ENCODE data around the gene SH2B2. TPM values are rescaled to one million over a fixed set of nuclear protein-coding genes. Genes with fewer than 3 reads are reported as not detected.

Gene SH2B2
- total and polyA plus RNA-seq, 2 experiments from 2014 or later, result 5.6 to 21.9 TPM

- no peaks in the 10 kb centered on the region for H3F3A ChIP-seq (replicated peaks; ENCODE audit: low read depth)
- peaks cover 19% of the 10 kb centered on the region for H3K4me1 Mint-ChIP-seq
- no peak overlapping the region for H3K27ac ChIP-seq (ENCODE audit: low read depth)
- H3K4me2 ChIP-seq, result no peak overlapping the region
- no peak overlapping the region for H2AFZ ChIP-seq
- H3K27me3 ChIP-seq (ENCODE audit: insufficient read depth), result 0 out of 2 replicates have a peak, but pooled peaks cover 4% of the 10 kb centered on the region
- H3K27ac Mint-ChIP-seq, result no peak overlapping the region
- H3K4me1 ChIP-seq (ENCODE audit: insufficient read depth), result peaks cover 15% of the 10 kb centered on the region; the same call in 1 of the 2 replicates
- no peaks in the 10 kb centered on the region for H3K36me3 Mint-ChIP-seq (ENCODE audit: low read depth)
- DNase-seq (ENCODE audit: low spot score), result no peak
- no peak for TF ChIP-seq CTCF (conservative IDR thresholded peaks at IDR 0.05; ENCODE audit: low read depth in 2 of 2)
- TF ChIP-seq ZNF331 (CRISPR knock-in tag; IDR thresholded peaks at IDR 0.05; ENCODE audit: low read depth), result no peak
- no peak for TF ChIP-seq CREB1 (CRISPR knock-in tag; IDR thresholded peaks at IDR 0.05; ENCODE audit: low read depth)
- no peak for TF ChIP-seq JUNB (IDR thresholded peaks at IDR 0.05; ENCODE audit: unreplicated experiment)
- no peak for TF ChIP-seq ZNF462 (CRISPR knock-in tag; IDR thresholded peaks at IDR 0.05)
- no peak for TF ChIP-seq STAT1 (IDR thresholded peaks at IDR 0.05; ENCODE audit: unreplicated experiment)
- no peak for TF ChIP-seq EZH2phosphoT487 (IDR thresholded peaks at IDR 0.05; ENCODE audit: unreplicated experiment)
- no peak for TF ChIP-seq POLR2AphosphoS5 (IDR thresholded peaks at IDR 0.05; ENCODE audit: low read depth)
- TF ChIP-seq ETS1 (IDR thresholded peaks at IDR 0.05), result no peak
- TF ChIP-seq NANOG (IDR thresholded peaks at IDR 0.05; ENCODE audit: borderline replicate concordance), result no peak
- TF ChIP-seq ZNF114 (CRISPR knock-in tag; IDR thresholded peaks at IDR 0.05), result no peak
- no peak for TF ChIP-seq REST (IDR thresholded peaks at IDR 0.05; ENCODE audit: unreplicated experiment)
- no peak for TF ChIP-seq EZH2 (IDR thresholded peaks at IDR 0.05; ENCODE audit: low read depth, unreplicated experiment)
- H3K79me2 ChIP-seq (replicated peaks; ENCODE audit: insufficient read depth), result no peaks in the 10 kb centered on the region
- ATAC-seq, result no peak
- H3K36me3 ChIP-seq (ENCODE audit: insufficient read depth), result no peaks in the 10 kb centered on the region
- H3K4me3 Mint-ChIP-seq, result no peak overlapping the region
- no peaks in the 10 kb centered on the region; the same call in 1 of the 2 replicates for H4K20me1 ChIP-seq (replicated peaks; ENCODE audit: insufficient read depth)
- H3K9me2 ChIP-seq (ENCODE audit: insufficient read depth), result no peaks in the 10 kb centered on the region
- no peaks in the 10 kb centered on the region; the same call in 2 of the 3 replicates for H3K9me3 Mint-ChIP-seq
- H3K4me3 ChIP-seq, result no peak overlapping the region
- peaks cover 23% of the 10 kb centered on the region for H3K27me3 Mint-ChIP-seq (ENCODE audit: insufficient read depth, low read depth, poor library complexity)
Measured at GRCh38 chr7:102280521-102280920, 6.1 kb upstream of the SH2B2 start.

Measured in GM23338 (cell line).